Gastroesophageal sphincter (tissue), 4 donors: ENCODE data around the gene RAB41. TPM values are rescaled to one million over a fixed set of nuclear protein-coding genes. Genes with fewer than 3 reads are reported as not detected.

Source experiments
- ATAC-seq: fragments of 150-250 bp; one replicate; pipeline ENCODE4 v1.9.1; 2016; ENCODE audit warnings: mild to moderate bottlenecking, moderate library complexity
- H3K27ac ChIP-seq, 4 donors: fragments of 200-600 bp; sonication (generic) in 3 of 4; 1 replicate in 3 of 4; 2 replicates in 1 of 4; pipeline ENCODE4 v1.5.1; 2016 to 2019
- H3K27me3 ChIP-seq: fragments of 200-600 bp; sonication (generic); one replicate; pipeline ENCODE4 v1.5.1; 2019
- H3K36me3 ChIP-seq, 2 donors: fragments of 200-600 bp; sonication (generic); one replicate each; pipeline ENCODE4 v1.5.1; 2019; ENCODE audit warnings: control low read depth in 1 of 2
- H3K4me1 ChIP-seq, 3 donors: fragments of 200-600 bp; sonication (generic); 1 replicate in 2 of 3; 2 replicates in 1 of 3; pipeline ENCODE4 v1.5.1; 2016 to 2019; ENCODE audit warnings: control low read depth in 2 of 3
- H3K4me3 ChIP-seq, 2 donors: fragments of 200-600 bp; sonication (generic); one replicate each; pipeline ENCODE4 v1.5.1; 2019; ENCODE audit warnings: mild to moderate bottlenecking in 1 of 2, moderate library complexity in 1 of 2
- H3K9me3 ChIP-seq, 3 donors: fragments of 200-600 bp; sonication (generic); one replicate each; pipeline ENCODE4 v1.5.1; 2017 to 2019; ENCODE audit warnings: control low read depth in 2 of 3
- CTCF ChIP-seq, 4 experiments: fragments of 200-600 bp in 2 of 4; fragments of 450-650 bp in 2 of 4; sonication (generic) in 1 of 4; IDR thresholded peaks; one replicate each; pipeline ENCODE4 v1.5.1; 2017 to 2019; ENCODE audit warnings: antibody characterized with exemption in 4 of 4, mild to moderate bottlenecking in 2 of 4, moderate library complexity in 2 of 4
- EP300 ChIP-seq: sonication (generic); formaldehyde crosslinking; IDR thresholded peaks from one replicate; pipeline ENCODE4 v1.6.1; 2017; ENCODE audit warnings: antibody characterized with exemption, mild to moderate bottlenecking
- POLR2A ChIP-seq, 2 donors: fragments of 450-650 bp; IDR thresholded peaks; one replicate each; pipeline ENCODE4 v1.6.1; 2017; ENCODE audit warnings: antibody characterized with exemption in 2 of 2, mild to moderate bottlenecking in 2 of 2, moderate library complexity in 1 of 2
- POLR2AphosphoS5 ChIP-seq: sonication (generic); formaldehyde crosslinking; IDR thresholded peaks from one replicate; pipeline ENCODE4 v1.6.1; 2017; ENCODE audit warnings: antibody characterized with exemption
- WGBS, 2 donors: methylation state at CpG; one replicate each; pipeline ENCODE4 v1.1.5; 2018; ENCODE audit warnings: low coverage in 1 of 2; 5-methylcytosine and 5-hydroxymethylcytosine counted together
- small RNA-seq, 4 donors: library from RNA; depleted of rRNA; stranded (forward); fragments of <200 nt; gene quantifications; one replicate each; pipeline ENCODE3, GENCODE V24; 2016
- total RNA-seq, 4 donors: library from RNA; depleted of rRNA; stranded (reverse); fragments of >200 nt; gene quantifications; one replicate each; pipeline ENCODE4 v1.1.0, GENCODE V29; 2016

The RAB41 gene
- total RNA-seq, 4 donors from 2014 or later: not detected

GRCh38 chrX:70332600-70332999 is 50.6 kb downstream of the RAB41 start:
- WGBS, 2 donors: 64% methylated on average over 1 of the region's 1 CpG; no CpG with 5 or more reads in 1 of the 2 donors
- Histone ChIP-seq H3K4me3 (no peak overlapping the region), H3K27ac (no peak overlapping the region), H3K9me3 (no peaks in the 10 kb centered on the region), H3K27me3 (no peaks in the 10 kb centered on the region), H3K36me3 (no peaks in the 10 kb centered on the region), H3K4me1 (no peaks in the 10 kb centered on the region)
- no peak for TF ChIP-seq POLR2AphosphoS5
- no peak for TF ChIP-seq POLR2A (IDR thresholded peaks at IDR 0.05)
- TF ChIP-seq EP300: no peak
- no peak for TF ChIP-seq CTCF (IDR thresholded peaks at IDR 0.05)
- ATAC-seq: no peak

Small RNAs within 50 kb of the gene (small RNA-seq; reads per million reads assigned to genes)
- gene RNA5SP507: 0 to 0.55 (median 0.39) reads per million in 4 donors

Other genes with a start within 250 kb of the RAB41 start
- gene AWAT2, start 232.2 kb upstream of the RAB41 start, total RNA-seq: not detected
- not detected for gene OTUD6A, start 219.7 kb upstream of the RAB41 start, total RNA-seq
- 10 to 100 TPM; 46.6 to 74.0 (median 57.0) TPM for gene IGBP1, start 148.7 kb upstream of the RAB41 start, total RNA-seq
- gene DGAT2L6, start 104.7 kb upstream of the RAB41 start, total RNA-seq: not detected
- not detected for gene AWAT1, start 47.5 kb upstream of the RAB41 start, total RNA-seq
- under 1 TPM in 3 of 4 donors, not detected in 1; 0.27 to 0.93 (median 0.50) TPM for gene P2RY4, start 22.0 kb upstream of the RAB41 start, total RNA-seq
- not detected for gene ARR3, start 13.8 kb upstream of the RAB41 start, total RNA-seq
- gene PDZD11, start 7.8 kb downstream of the RAB41 start, total RNA-seq: 10 to 100 TPM; 27.7 to 33.5 (median 32.3) TPM
- gene KIF4A, start 7.9 kb downstream of the RAB41 start, total RNA-seq: under 1 TPM; 0.13 to 0.47 (median 0.17) TPM
- under 1 TPM in 1 of 4 donors, not detected in 3; 0.35 TPM for gene GDPD2, start 141.1 kb downstream of the RAB41 start, total RNA-seq
- 10 to 100 TPM; 22.3 to 46.2 (median 26.8) TPM for gene DLG3, start 162.7 kb downstream of the RAB41 start, total RNA-seq